ENCODE results near the gene LRRK1. TPM values are rescaled to one million over a fixed set of nuclear protein-coding genes. Genes with fewer than 3 reads are reported as not detected.

Gene LRRK1
- total and polyA plus RNA-seq, 2 experiments from 2014 or later = 2.6 to 4.5 TPM

- TF ChIP-seq ZNF462 (CRISPR knock-in tag; IDR thresholded peaks at IDR 0.05) (no peak), CTCF (conservative IDR thresholded peaks at IDR 0.05; ENCODE audit: low read depth in 2 of 2) (no peak), EZH2phosphoT487 (IDR thresholded peaks at IDR 0.05; ENCODE audit: unreplicated experiment) (no peak), CREB1 (CRISPR knock-in tag; IDR thresholded peaks at IDR 0.05; ENCODE audit: low read depth) (no peak), ETS1 (IDR thresholded peaks at IDR 0.05) (no peak), STAT1 (IDR thresholded peaks at IDR 0.05; ENCODE audit: unreplicated experiment) (no peak), ZNF331 (CRISPR knock-in tag; IDR thresholded peaks at IDR 0.05; ENCODE audit: low read depth) (no peak)
These were observed 149.4 kb downstream of the LRRK1 start (continued) for GRCh38 chr15:101068523-101068960.

Data from GM23338 (cell line).